ENCODE data around the gene THRB.

THRB gene

DNA sequence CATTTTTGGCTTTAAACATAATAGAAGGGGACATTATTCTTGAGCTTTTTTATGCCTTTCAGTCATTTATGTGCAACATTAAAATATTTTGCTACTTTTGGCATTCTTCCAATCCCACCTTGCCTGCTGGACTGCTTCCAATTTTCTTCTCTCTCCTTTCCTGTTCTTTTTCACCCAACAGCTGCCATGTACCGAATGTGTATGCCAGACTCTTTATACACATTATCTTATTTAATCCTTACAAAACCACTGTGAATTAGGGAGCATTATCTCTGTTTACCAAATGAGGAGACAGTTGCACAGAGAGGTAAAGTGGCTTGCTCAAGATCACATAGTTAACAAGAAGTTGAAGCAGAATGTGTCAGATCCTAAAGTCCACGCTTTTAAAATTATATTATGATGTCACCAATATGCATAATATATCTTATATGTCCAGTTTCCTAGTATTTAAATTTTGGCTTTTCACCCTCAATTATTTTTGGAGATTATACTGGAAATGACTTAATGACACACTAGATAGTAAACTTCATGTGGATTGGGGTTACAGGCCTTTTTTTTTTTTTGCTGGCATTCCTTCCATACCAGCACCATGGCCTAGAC, 231.5 kb downstream of the THRB start:
- DNase-seq (ENCODE audit: low read depth) = no peak

DNA sequence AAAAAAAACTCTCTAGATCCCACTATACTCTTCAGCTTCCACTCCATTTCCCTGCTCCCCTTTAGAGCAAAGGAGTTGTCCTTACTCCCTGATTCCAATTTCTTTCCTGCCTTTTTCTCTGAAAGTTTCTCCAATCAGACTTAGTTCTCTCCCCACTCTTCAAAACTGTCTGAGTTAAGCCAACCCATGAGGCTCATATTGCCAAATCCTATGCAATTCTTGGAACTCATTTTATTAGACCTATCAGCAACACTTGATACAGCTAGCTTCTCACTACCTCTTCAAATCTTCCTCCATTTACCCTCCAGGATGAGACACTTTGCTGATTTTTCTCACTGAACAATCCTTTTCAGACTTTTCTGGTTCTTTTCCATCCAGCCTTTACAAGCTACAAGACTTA, 233.1 kb downstream of the THRB start:
- no peak for DNase-seq (ENCODE audit: low read depth)

DNA sequence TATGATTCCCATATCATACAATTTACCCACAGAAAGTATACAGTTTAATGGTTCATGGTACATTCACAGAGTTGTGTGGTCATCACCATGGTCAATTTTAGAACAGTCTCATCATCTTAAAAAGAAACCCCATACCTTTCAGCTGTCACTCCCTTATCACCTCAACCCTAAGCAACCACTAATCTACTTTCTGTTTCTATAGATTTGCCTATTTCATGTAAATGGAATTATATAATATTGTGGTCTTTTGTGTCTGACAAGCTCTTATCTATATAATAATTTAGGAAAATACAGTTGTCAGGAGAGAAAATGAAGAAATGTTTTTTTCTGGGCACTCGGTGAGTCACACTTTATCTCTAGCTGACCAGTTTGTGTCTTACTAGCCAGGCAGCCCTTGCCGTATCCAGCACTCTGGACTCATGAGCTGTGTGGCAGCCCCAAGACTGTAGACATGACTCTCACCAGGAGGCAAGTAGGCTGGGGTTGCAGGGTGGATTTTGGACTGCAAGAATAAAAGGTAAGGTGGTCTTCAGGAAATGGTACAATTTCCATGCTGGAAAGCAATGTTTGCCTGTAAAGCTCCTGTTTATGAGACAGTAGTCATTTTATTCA, 234.6 kb downstream of the THRB start:
- DNase-seq (ENCODE audit: low read depth) = no peak

DNA sequence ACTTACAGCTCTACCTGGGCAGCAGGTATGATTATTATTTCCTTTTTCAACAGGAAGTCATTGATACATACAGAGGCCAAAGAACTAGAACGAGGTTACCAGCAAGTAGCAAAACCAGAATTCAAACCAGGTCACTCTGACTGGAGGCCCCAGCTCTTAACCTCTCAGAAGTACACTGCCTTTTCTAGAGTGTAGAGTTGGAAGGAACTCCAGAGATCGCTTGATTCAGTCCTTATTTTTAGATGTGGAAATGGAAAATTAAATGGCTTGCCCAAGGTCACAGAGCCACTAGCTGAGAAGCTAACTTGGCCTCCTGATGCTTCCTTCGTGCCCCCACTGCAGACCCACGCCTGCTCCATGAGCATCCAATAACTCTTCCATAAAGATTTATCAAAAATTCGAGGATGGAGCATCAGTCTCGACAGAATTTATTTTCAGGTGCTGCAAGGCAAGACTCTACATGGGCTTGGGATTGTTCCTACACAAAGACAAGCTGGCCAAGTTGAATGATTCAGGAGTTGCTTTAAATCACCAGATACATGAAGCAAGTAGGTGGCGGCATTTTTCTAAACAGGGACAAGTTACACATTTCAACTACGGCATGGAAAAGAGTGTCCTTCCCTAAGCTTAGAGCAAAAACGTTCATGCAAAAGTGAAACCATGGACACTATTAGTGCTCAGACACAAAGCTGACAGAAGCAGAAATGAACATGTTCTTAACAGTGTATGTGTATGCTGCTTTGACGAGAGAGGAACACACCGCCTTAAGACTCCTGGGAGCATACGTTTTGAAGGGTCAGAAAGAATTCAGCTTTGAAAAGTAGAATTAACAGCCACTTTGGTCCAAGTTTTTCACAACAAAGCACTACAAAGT, 235.7 kb downstream of the THRB start:
- no peak for DNase-seq (ENCODE audit: low read depth)

DNA sequence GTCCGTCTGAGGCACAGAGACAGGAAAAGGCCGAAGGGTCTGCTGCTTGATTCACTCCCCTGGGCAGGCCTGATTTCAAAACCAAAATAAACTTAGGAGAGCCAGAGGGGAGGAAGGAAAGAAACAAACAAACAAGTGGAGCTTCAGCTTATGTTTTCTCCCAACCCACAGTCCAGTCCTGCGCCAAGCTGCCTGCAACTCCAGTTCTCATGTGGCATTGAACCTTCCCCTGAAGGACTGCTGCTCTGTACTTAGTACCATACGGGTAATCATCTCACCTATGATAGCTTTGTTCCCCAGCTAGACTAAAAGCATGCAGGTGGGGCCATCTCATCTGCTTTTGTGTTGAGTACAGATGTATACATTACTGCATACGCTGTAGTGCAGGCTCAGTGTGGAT, 236.4 kb downstream of the THRB start:
- no peak for DNase-seq (ENCODE audit: low read depth)

DNA sequence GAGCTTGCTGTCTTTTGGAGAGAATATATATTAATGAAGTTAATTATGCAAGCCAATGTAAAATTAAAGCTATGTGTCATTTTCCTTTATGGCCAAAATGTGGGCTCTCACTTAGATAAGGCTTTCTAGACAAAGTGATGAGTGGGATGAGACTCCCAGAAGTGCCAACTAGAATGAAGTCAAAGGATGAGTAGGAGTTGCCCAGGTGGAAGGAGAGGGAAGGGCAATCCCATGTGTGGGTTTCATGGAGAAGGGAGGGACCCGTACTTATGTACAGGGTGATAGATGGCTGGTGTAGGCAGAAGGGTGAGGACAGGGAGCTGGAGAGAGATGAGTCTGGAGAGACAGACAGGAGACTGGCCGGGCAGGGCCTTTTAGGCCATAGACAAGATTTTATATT, 239.2 kb downstream of the THRB start:
- DNase-seq (ENCODE audit: low read depth) = no peak

DNA sequence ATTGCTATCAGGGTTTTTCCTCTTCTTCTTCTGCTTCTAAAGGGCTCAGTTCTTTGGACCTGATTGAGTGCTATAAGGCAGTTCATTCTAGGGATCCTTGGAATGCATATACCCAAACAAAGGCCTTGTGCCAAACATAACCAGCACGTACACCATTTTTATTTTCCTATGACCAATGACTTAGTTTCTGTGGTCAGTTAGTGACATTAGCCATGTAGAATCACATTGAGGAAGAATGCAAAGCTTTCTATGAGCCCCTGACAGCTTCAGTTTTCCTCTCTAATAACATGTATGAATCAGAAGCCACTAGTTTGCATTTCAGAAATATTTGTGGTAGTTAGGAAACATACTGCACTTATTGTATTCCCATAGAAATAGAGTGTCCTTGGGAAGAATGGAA, 240.0 kb downstream of the THRB start:
- DNase-seq (ENCODE audit: low read depth) = no peak

DNA sequence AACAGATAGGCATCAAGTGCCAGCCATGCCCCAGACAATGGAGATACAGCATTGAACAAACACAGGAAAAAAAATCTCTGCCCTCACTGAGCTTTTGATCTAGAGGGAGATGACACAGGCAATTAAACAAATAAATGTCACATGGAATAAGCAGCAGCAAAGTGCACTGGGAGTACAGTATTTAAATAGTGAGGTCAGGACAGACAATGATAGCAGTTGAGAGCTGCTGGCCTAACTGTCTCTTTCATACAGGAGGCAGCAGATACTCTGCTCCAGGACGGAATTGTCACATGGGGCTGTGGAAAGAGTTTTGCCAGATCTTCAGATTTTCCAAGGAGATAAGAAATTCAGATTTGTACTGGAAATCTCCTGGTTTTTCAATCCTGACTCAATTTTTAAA, 241.3 kb downstream of the THRB start:
- no peak for DNase-seq (ENCODE audit: low read depth)

DNA sequence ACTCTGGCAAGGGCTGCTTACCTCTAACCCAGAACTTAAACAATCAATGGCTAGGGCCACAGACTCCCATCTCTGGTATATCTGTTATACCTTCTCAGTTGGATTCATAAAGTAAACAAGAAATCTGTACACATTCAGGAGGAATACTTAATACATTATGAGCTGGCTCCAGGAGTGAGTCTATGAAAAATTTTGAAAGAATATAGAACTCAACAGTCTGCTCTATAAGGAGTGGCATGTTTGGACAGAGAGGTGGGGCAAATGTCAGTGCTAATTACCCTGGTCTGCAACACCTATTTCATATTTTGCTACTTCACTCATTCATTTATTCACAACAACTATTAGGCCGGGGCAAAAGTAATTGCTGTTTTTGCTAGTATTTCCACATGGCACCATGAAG, 245.1 kb downstream of the THRB start:
- DNase-seq (ENCODE audit: low read depth) = no peak

DNA sequence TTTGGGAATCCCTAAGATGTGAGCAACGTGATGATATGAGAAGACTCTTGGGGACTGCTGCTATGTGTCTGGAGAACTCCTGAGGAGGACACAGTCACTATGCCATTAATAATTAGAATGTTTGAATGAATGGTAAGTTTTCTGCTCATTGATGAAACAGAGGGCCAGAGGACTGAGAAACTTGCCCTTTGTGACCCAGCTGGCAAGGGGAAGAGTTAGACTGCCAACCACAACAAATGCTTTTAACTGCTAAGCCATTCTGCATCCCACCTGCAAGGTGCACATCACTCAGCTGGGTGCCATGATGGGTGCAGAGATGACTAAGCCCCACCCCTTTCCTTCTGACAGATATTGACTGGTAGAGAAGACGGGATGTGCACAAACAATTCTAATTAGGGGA, 249.6 kb downstream of the THRB start:
- no peak for DNase-seq (ENCODE audit: low read depth)

DNA sequence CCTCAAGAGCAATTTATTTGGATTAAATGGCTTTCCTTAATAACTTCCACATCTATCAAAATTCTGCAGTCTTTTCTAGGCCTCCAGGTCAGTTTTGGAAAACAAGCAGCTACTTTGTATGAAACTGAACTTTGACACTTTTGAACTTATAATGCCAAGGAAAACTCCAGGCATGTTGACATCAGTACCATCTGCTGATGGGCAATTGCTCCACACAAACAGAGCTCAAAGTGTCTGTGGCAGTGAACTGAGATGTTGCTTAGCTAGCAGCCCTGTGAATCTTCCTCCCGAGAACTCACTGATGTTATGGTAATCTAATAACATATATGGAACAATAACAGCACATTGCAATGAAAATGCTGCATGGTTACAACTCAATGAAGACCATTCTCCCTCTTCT, 250.2 kb downstream of the THRB start:
- DNase-seq (ENCODE audit: low read depth) = no peak

DNA sequence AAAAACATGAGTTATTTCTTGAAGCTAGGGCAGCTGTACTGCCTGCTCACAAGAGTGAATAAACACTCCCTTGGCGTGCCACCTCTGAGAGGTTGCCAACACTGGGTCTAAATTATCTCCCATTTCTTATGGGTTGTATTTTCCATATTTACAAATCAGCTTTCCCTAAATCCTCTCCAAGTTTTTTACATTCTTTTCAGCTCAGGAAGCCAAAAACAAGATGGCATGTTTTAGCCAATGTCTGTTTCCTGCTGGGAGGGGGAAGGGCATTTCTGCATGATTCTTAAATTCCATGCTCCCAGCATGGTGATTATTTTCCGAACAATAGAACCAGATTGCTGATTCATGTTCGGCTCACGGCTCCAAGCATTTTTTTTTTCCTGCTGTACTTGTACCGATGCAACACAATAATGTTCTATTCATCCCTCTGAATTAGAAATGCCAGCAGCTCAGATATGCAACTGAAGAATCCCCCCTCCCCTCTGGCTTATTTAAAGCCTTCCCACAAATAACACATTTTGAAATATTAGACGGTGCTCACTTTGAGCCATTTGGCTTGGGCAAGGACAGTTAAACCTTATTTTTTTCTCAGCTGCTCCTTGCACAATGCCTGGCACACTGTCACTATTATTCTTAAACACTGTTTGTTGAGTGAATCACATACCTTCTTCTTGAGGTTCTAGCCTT, 252.5 kb downstream of the THRB start:
- DNase-seq (ENCODE audit: low read depth) = no peak

DNA sequence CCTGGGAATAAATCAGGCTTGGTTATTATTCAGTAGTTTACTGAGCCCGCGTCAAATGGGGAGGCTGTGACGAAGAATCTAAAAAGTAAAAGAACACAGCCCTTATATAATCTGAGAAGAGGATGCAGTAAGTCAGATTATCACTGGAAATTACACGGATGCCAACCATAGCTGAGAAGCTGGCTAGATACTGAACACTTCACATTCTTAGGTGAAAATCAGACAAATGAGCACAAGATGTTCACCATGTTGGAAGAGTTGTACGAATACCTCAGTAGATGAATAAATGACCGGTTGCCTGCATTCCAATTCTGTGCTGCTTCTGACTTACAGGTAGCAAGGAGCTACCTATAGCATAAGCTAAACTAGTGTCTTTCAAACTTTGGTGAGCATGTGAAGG, 254.3 kb downstream of the THRB start:
- no peak for DNase-seq (ENCODE audit: low read depth)

DNA sequence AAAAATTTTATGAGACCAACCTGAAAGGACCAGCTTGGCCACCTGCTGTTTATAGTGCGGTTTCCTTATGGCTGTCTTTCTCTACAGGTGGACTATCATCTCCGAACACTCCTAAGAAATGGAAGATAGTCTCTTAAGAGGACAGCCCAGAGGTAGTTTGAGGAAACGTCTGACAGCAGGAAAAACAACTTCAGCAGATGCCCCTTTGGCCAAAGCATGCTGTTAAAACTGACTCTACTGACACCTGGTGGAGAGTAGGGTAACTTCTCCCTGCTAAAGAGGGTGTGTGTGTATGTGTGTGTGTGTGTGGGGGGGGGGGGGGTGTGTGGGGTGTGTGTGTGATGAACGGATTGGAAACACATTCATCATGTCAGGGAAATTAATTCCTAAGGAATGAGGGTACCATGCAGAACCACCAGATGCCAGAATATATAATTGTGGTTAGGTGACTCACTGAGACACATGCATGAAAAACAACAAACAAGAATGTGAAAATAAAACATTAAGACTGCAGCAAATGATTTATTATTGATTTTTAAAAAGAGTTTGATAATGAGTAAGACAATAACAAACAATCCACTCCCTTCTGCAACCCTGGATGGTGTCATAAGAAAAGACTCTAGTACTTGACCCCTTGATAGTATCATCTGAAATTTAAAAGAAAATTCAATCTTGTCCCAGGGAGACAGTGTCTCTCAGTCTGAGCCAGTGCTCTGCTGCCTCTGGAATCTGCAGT, 256.5 kb downstream of the THRB start:
- no peak for DNase-seq (ENCODE audit: low read depth)

DNA sequence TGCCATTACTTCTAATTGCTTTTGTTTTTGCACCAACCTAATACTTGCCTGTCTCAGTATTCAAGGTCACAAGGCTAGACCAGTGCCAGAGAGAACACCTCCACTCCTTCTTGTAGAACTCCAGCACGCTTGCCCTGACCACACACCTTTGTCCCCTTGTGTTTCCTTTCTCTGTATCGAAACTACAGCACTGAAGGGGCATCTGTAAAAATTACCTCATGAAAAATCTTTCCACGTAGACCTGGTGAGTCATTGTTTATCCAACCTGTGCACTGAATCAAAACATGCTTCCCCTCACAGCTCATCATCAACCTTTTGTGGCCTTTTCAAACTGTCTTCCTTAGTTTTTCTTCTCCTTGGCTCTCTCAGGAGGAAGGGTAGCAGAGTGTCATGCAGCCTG, 259.5 kb downstream of the THRB start:
- no peak for DNase-seq (ENCODE audit: low read depth)

DNA sequence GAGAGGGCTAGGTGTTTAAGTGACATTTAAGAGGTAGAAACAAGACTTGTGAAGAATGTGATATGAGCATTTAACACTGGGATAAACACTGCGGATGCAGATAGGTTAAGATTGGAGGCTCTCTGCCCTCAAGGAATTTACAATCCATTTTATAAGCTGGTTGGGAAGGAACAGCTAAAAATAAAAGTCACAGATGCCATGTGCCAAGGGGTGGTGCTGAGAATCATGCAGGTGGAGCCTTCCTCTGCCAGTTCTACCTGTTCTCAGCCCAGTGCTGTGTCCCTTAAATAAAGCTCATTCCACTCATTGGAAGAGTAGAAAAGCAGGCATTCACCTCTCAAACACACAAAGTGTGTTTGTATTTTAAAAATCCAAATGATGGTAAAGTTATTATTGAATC, 261.9 kb downstream of the THRB start:
- DNase-seq (ENCODE audit: low read depth) = no peak

DNA sequence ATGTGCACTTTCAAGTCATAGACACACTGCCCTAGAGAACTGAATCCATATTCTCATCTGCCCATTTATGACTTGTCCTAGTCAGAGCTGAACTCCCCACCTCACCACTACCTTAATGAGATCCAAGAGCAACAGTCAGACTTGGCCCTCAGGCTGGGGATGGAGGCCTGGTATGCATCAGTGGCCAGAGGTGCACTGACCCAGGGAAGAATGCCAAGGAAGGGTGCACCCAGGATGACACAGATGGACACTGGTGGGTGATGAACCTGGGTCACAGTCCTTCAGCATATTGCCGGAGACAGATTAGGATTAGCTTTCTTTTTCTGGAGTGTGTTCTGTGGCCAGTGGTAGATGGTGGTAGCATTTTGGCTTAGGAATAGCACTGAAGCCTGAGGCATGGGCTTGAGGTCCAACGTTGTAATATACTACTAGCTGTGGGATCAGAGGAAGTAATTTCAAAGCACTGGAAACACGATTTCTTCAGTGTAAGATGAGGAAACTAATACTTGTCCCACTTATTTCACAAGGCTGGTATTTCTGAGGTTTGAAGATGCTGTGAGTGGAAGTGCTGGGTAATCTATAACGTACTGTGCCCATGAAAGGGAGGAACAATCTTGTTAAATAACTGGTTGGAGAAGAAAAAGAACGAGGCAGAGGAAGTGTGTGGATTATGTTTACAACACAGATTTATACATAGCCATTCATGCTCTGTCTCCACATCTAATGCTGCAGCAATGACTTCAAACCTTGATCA, 265.0 kb downstream of the THRB start:
- no peak for DNase-seq (ENCODE audit: low read depth)

DNA sequence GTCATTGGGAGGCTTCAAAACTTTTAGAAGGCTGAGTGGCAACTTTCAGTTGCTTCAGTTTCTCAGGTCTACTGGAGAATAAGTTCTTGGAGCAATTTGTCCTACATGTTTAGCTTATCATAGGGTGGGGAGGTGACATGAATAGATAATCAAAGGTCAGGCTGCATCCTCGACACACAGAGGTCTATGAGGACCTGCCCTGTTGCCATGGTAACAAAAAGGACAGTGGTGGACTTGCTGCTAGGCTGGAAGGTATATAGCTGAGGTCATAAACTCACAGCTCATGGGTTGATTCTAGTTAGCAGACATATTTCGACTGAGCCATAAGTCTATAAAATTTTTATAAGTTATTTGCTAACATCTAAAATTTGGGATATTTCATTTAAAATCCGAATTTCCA, 267.0 kb downstream of the THRB start:
- DNase-seq (ENCODE audit: low read depth) = no peak

DNA sequence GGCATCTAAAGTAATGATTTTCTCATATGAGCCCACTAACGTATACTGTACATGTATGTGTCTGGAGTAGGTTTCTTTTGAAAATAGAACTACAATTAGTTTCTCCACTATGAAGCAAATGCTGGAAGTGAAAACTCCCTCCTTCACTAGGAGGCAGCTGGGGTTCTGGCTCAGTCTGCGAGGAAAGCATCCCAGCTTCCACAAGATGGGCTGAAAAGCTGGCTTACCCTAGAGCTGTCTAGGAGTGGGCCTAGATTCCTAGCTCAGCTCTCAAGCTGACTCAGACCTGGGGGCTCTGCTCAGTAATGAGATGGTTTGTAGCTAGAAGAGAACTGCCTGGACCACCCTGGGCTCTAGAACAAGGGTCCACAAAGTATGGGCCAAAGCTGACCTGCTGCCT, 268.3 kb downstream of the THRB start:
- no peak for DNase-seq (ENCODE audit: low read depth)

DNA sequence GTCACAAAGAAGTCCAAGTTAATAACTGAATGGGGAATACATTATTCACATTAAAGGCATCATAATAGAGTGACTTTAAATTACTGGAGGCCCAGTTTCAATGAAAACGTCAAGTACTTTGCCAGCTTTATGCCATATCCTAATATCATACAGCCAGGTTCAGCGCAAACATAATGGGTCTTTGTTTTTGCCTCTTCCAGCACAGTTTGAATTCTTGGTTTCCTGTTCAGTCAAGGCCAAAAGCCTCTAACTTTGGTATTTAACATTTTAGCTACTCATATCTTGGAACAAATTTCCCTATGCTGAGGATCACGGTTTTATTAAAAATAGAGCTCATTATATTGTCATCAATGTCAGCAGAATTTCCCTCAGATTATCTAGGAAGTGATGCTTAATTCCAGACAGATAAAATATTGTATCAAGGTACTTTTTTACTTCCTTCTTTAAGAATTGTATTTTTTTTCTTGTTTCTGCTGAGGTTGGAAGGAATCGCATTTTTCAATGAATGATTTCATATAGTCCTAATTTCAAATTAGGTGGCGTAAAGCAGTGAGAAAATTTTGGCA, 269.2 kb downstream of the THRB start:
- DNase-seq (ENCODE audit: low read depth) = no peak
